ENCODE results near the gene MTARC1. TPM values are rescaled to one million over a fixed set of nuclear protein-coding genes. Genes with fewer than 3 reads are reported as not detected.

Gene MTARC1
- total and polyA plus RNA-seq, 11 donors, result 2.3 to 22.8 (median 6.4) TPM

GRCh38 chr1:220810963-220811362 lies 24.2 kb downstream of the MTARC1 start:
- DNase-seq, result no peak
- WGBS, 4 donors, result 52 to 83% (median 72%) methylated on average over 2 of the region's 2 CpGs
- H3K27me3 ChIP-seq, result no peaks in the 10 kb centered on the region
- H3K9me3 ChIP-seq, result no peaks in the 10 kb centered on the region
- H3K36me3 ChIP-seq, result peaks cover 0 to 30% (median 0%) of the 10 kb centered on the region in 9 donors
- TF ChIP-seq CTCF (IDR thresholded peaks at IDR 0.05) (peak in 2 of 12 donors; percentile 6 to 10), POLR2A (IDR thresholded peaks at IDR 0.05) (no peak)
- intact Hi-C loops (cut with DNase I), result loop anchor here in 9 of 10 donors (1.0 to 10.0 kb wide), 11 partner anchors 30 to 626 kb away; no protein-coding TSS in a partner anchor
- no peak overlapping the region for H3K27ac ChIP-seq
- no peak overlapping the region for H3K4me3 ChIP-seq
- peak in 3 of 4 donors; percentile 58 to 72 (median 62) for ATAC-seq
- H3K4me1 ChIP-seq, result peaks cover 0 to 21% (median 7%) of the 10 kb centered on the region in 12 donors

GRCh38 chr1:220811695-220812094 lies 25.0 kb downstream of the MTARC1 start:
- no peaks in the 10 kb centered on the region for H3K9me3 ChIP-seq
- no peak overlapping the region for H3K4me3 ChIP-seq
- TF ChIP-seq POLR2A (IDR thresholded peaks at IDR 0.05), result no peak
- no peak for TF ChIP-seq CTCF (IDR thresholded peaks at IDR 0.05)
- DNase-seq (no peak), ATAC-seq (no peak)
- WGBS, 4 donors, result 93 to 97% (median 95%) methylated on average over 5 of the region's 5 CpGs
- H3K27me3 ChIP-seq, result no peaks in the 10 kb centered on the region
- no peak overlapping the region for H3K27ac ChIP-seq
- intact Hi-C loops (cut with DNase I), result loop anchor here in 8 of 10 donors (2.0 to 10.0 kb wide), 9 partner anchors 29 to 626 kb away; no protein-coding TSS in a partner anchor
- peaks cover 0 to 25% (median 0%) of the 10 kb centered on the region in 9 donors for H3K36me3 ChIP-seq
- H3K4me1 ChIP-seq, result peaks cover 0 to 21% (median 7%) of the 10 kb centered on the region in 12 donors

GRCh38 chr1:220812308-220812707 lies 25.6 kb downstream of the MTARC1 start:
- Histone ChIP-seq H3K4me3 (no peak overlapping the region), H3K36me3 (peaks cover 0 to 25% (median 0%) of the 10 kb centered on the region in 9 donors), H3K27me3 (no peaks in the 10 kb centered on the region), H3K9me3 (no peaks in the 10 kb centered on the region), H3K4me1 (peaks cover 0 to 21% (median 7%) of the 10 kb centered on the region in 12 donors), H3K27ac (no peak overlapping the region)
- no peak for TF ChIP-seq CTCF (IDR thresholded peaks at IDR 0.05)
- no peak for TF ChIP-seq POLR2A (IDR thresholded peaks at IDR 0.05)
- intact Hi-C loops (cut with DNase I), result loop anchor here in 8 of 10 donors (5.0 to 10.0 kb wide), 6 partner anchors 60 to 625 kb away; no protein-coding TSS in a partner anchor
- 69 to 86% (median 73%) methylated on average over 6 of the region's 6 CpGs for WGBS, 4 donors
- ATAC-seq (no peak), DNase-seq (no peak)

- Histone ChIP-seq H3K4me3 (no peak overlapping the region), H3K36me3 (peaks cover 0 to 25% (median 0%) of the 10 kb centered on the region in 9 donors), H3K9me3 (no peaks in the 10 kb centered on the region), H3K4me1 (peaks cover 0 to 21% (median 7%) of the 10 kb centered on the region in 12 donors), H3K27ac (no peak overlapping the region), H3K27me3 (no peaks in the 10 kb centered on the region)
- WGBS, 4 donors, result 82 to 95% (median 89%) methylated on average over 12 of the region's 12 CpGs
- no peak for TF ChIP-seq POLR2A (IDR thresholded peaks at IDR 0.05)
- no peak for TF ChIP-seq CTCF (IDR thresholded peaks at IDR 0.05)
- intact Hi-C loops (cut with DNase I), result loop anchor here in 8 of 10 donors (5.0 to 10.0 kb wide), 6 partner anchors 59 to 624 kb away; no protein-coding TSS in a partner anchor
- DNase-seq (no peak), ATAC-seq (no peak)
These were observed 26.3 kb downstream of the MTARC1 start for GRCh38 chr1:220813013-220813412.

Data from heart left ventricle (tissue), 16 donors.